Gastroesophageal sphincter (tissue), 4 donors: Measurements from ENCODE around the gene TOP2B. TPM values are rescaled to one million over a fixed set of nuclear protein-coding genes. Genes with fewer than 3 reads are reported as not detected.

Source experiments
- ATAC-seq: fragments of 150-250 bp; one replicate; pipeline ENCODE4 v1.9.1; 2016; ENCODE audit warnings: mild to moderate bottlenecking, moderate library complexity
- H3K27ac ChIP-seq, 4 donors: fragments of 200-600 bp; sonication (generic) in 3 of 4; 1 replicate in 3 of 4; 2 replicates in 1 of 4; pipeline ENCODE4 v1.5.1; 2016 to 2019
- H3K27me3 ChIP-seq: fragments of 200-600 bp; sonication (generic); one replicate; pipeline ENCODE4 v1.5.1; 2019
- H3K36me3 ChIP-seq, 2 donors: fragments of 200-600 bp; sonication (generic); one replicate each; pipeline ENCODE4 v1.5.1; 2019; ENCODE audit warnings: control low read depth in 1 of 2
- H3K4me1 ChIP-seq, 3 donors: fragments of 200-600 bp; sonication (generic); 1 replicate in 2 of 3; 2 replicates in 1 of 3; pipeline ENCODE4 v1.5.1; 2016 to 2019; ENCODE audit warnings: control low read depth in 2 of 3
- H3K4me3 ChIP-seq, 2 donors: fragments of 200-600 bp; sonication (generic); one replicate each; pipeline ENCODE4 v1.5.1; 2019; ENCODE audit warnings: mild to moderate bottlenecking in 1 of 2, moderate library complexity in 1 of 2
- H3K9me3 ChIP-seq, 3 donors: fragments of 200-600 bp; sonication (generic); one replicate each; pipeline ENCODE4 v1.5.1; 2017 to 2019; ENCODE audit warnings: control low read depth in 2 of 3
- CTCF ChIP-seq, 4 experiments: fragments of 200-600 bp in 2 of 4; fragments of 450-650 bp in 2 of 4; sonication (generic) in 1 of 4; IDR thresholded peaks; one replicate each; pipeline ENCODE4 v1.5.1; 2017 to 2019; ENCODE audit warnings: antibody characterized with exemption in 4 of 4, mild to moderate bottlenecking in 2 of 4, moderate library complexity in 2 of 4
- EP300 ChIP-seq: sonication (generic); formaldehyde crosslinking; IDR thresholded peaks from one replicate; pipeline ENCODE4 v1.6.1; 2017; ENCODE audit warnings: antibody characterized with exemption, mild to moderate bottlenecking
- POLR2A ChIP-seq, 2 donors: fragments of 450-650 bp; IDR thresholded peaks; one replicate each; pipeline ENCODE4 v1.6.1; 2017; ENCODE audit warnings: antibody characterized with exemption in 2 of 2, mild to moderate bottlenecking in 2 of 2, moderate library complexity in 1 of 2
- POLR2AphosphoS5 ChIP-seq: sonication (generic); formaldehyde crosslinking; IDR thresholded peaks from one replicate; pipeline ENCODE4 v1.6.1; 2017; ENCODE audit warnings: antibody characterized with exemption
- WGBS, 2 donors: methylation state at CpG; one replicate each; pipeline ENCODE4 v1.1.5; 2018; ENCODE audit warnings: low coverage in 1 of 2; 5-methylcytosine and 5-hydroxymethylcytosine counted together
- total RNA-seq, 4 donors: library from RNA; depleted of rRNA; stranded (reverse); fragments of >200 nt; gene quantifications; one replicate each; pipeline ENCODE4 v1.1.0, GENCODE V29; 2016

TOP2B gene
- total RNA-seq, 4 donors from 2014 or later = 109 to 149 (median 127) TPM

GRCh38 chr3:25588441-25589103 lies 76.1 kb downstream of the TOP2B start:
- Histone ChIP-seq H3K4me1 (peaks cover 4 to 41% (median 13%) of the 10 kb centered on the region in 3 donors), H3K27ac (peak overlapping the region in 1 of 4 donors; percentile 11), H3K36me3 (peaks cover 0 to 17% of the 10 kb centered on the region in 2 donors), H3K27me3 (no peaks in the 10 kb centered on the region), H3K4me3 (no peak overlapping the region), H3K9me3 (no peaks in the 10 kb centered on the region)
- TF ChIP-seq POLR2A (IDR thresholded peaks at IDR 0.05) (no peak), EP300 (no peak), CTCF (IDR thresholded peaks at IDR 0.05) (no peak), POLR2AphosphoS5 (no peak)
- no peak for ATAC-seq
- 84 to 85% methylated on average over 7 of the region's 8 CpGs for WGBS, 2 donors

- H3K27ac ChIP-seq = no peak overlapping the region
- ATAC-seq = no peak
- 100% methylated on average over 2 of the region's 2 CpGs for WGBS, 2 donors
- no peaks in the 10 kb centered on the region for H3K9me3 ChIP-seq
- peaks cover 0 to 35% (median 9%) of the 10 kb centered on the region in 3 donors for H3K4me1 ChIP-seq
- H3K36me3 ChIP-seq = peaks cover 0 to 23% of the 10 kb centered on the region in 2 donors
- TF ChIP-seq POLR2AphosphoS5 (no peak), POLR2A (IDR thresholded peaks at IDR 0.05) (no peak), EP300 (no peak), CTCF (IDR thresholded peaks at IDR 0.05) (no peak)
- H3K4me3 ChIP-seq = no peak overlapping the region
- no peaks in the 10 kb centered on the region for H3K27me3 ChIP-seq
These were observed 76.7 kb downstream of the TOP2B start for GRCh38 chr3:25587975-25588374.

GRCh38 chr3:25587526-25587925 lies 77.2 kb downstream of the TOP2B start:
- Histone ChIP-seq H3K4me1 (peaks cover 0 to 31% (median 5%) of the 10 kb centered on the region in 3 donors), H3K4me3 (no peak overlapping the region), H3K27ac (no peak overlapping the region), H3K9me3 (no peaks in the 10 kb centered on the region), H3K36me3 (peaks cover 0 to 27% of the 10 kb centered on the region in 2 donors), H3K27me3 (no peaks in the 10 kb centered on the region)
- 63 to 76% methylated on average over 4 to 5 of the region's 5 CpGs for WGBS, 2 donors
- TF ChIP-seq POLR2A (IDR thresholded peaks at IDR 0.05) = no peak
- no peak for TF ChIP-seq POLR2AphosphoS5
- TF ChIP-seq CTCF (IDR thresholded peaks at IDR 0.05) = no peak
- no peak for TF ChIP-seq EP300
- ATAC-seq = no peak

GRCh38 chr3:25587094-25587493 lies 77.6 kb downstream of the TOP2B start:
- TF ChIP-seq EP300 (no peak), CTCF (IDR thresholded peaks at IDR 0.05) (no peak), POLR2AphosphoS5 (no peak), POLR2A (IDR thresholded peaks at IDR 0.05) (no peak)
- WGBS, 2 donors = 100% methylated on average over 1 of the region's 1 CpG; no CpG with 5 or more reads in 1 of the 2 donors
- no peak for ATAC-seq

GRCh38 chr3:25586553-25586952 lies 78.2 kb downstream of the TOP2B start:
- H3K9me3 ChIP-seq = no peaks in the 10 kb centered on the region
- no peak overlapping the region for H3K27ac ChIP-seq
- TF ChIP-seq EP300 (no peak), POLR2AphosphoS5 (no peak), CTCF (IDR thresholded peaks at IDR 0.05) (no peak), POLR2A (IDR thresholded peaks at IDR 0.05) (no peak)
- ATAC-seq = no peak
- no peaks in the 10 kb centered on the region for H3K27me3 ChIP-seq
- WGBS, 2 donors = 80 to 84% methylated on average over 1 to 3 of the region's 11 CpGs
- peaks cover 0 to 37% of the 10 kb centered on the region in 2 donors for H3K36me3 ChIP-seq
- H3K4me1 ChIP-seq = peaks cover 0 to 22% (median 0%) of the 10 kb centered on the region in 3 donors
- H3K4me3 ChIP-seq = no peak overlapping the region

More at GRCh38 chr3:25587094-25587493, 77.6 kb downstream of the TOP2B start:
- Histone ChIP-seq H3K27me3 (no peaks in the 10 kb centered on the region), H3K9me3 (no peaks in the 10 kb centered on the region), H3K4me3 (no peak overlapping the region), H3K36me3 (peaks cover 0 to 32% of the 10 kb centered on the region in 2 donors), H3K4me1 (peaks cover 0 to 26% (median under 1%) of the 10 kb centered on the region in 3 donors), H3K27ac (no peak overlapping the region)
